AG04450 (cell line): ENCODE data around the gene ADGRV1. TPM values are rescaled to one million over a fixed set of nuclear protein-coding genes. Genes with fewer than 3 reads are reported as not detected.

Experiments
- CTCF ChIA-PET: fragments of 300-600, 350-600 bp; formaldehyde crosslinking; extraction: SDS; loops from one replicate; lab custom pipeline; 2022; ENCODE audit warnings: antibody characterized with exemption, inconsistent platforms; lab: Charles Lee
- POLR2A ChIA-PET: fragments of 350-600 bp; formaldehyde crosslinking; extraction: SDS; loops from one replicate; lab custom pipeline; 2021; ENCODE audit warnings: antibody characterized with exemption, inconsistent platforms; lab: Yijun Ruan, JAX
- DNase-seq: peaks from one replicate; pipeline ENCODE4 v3.0.0-alpha.2; 2011; ENCODE audit warnings: low read depth, low spot score
- H3K27ac ChIP-seq: one replicate; pipeline ENCODE4 v1.5.1; 2012; ENCODE audit warnings: low read depth, low read length, control low read depth
- H3K27me3 ChIP-seq: one replicate; pipeline ENCODE4 v1.6.0; 2012; ENCODE audit warnings: low read length; ENCODE audit not compliant: control insufficient read depth, insufficient read depth
- H3K4me3 ChIP-seq: 2 replicates; pipeline ENCODE4 v1.5.1; 2011; ENCODE audit warnings: mild to moderate bottlenecking, low read depth, low read length, control low read depth
- H3K9me3 ChIP-seq: 2 replicates; pipeline ENCODE4 v1.5.1; 2012; ENCODE audit warnings: low read length; ENCODE audit not compliant: control insufficient read depth, insufficient read depth
- CTCF ChIP-seq: IDR thresholded peaks from 2 replicates; pipeline ENCODE4 v1.5.1; 2011; ENCODE audit warnings: low read depth, low read length, control low read depth, inconsistent platforms
- polyA plus RNA-seq: library from polyadenylated mRNA; depleted of rRNA; stranded (reverse); fragments of >200 nt; gene quantifications from 2 replicates; pipeline ENCODE4 v1.2.3, GENCODE V29; 2011

ADGRV1 gene
- polyA plus RNA-seq, 1 experiment, result 0.06 TPM

DNA sequence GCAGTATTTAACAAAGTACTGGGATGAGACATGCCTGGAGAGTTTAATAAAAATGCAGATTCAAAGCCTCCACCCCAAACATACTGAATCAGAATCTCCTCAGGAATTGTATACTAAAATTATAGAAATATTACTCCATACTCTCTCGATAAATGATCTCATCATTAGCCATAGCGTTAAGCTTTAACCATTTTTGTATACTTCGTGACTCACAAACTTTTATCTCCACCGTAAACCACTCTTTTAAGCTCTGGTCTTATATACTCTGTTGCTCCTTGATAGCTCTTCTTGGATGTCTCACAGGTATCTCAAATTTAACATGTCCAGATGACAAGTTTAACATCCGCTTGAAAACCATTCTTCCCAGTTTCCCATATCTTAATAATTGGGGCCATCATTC is 327.8 kb downstream of the ADGRV1 start:
- Histone ChIP-seq H3K27ac (no peak overlapping the region), H3K4me3 (no peak overlapping the region), H3K9me3 (no peaks in the 10 kb centered on the region), H3K27me3 (peaks cover 2% of the 10 kb centered on the region)
- POLR2A ChIA-PET, result no interaction called here
- no peak for TF ChIP-seq CTCF
- no peak for DNase-seq
- CTCF ChIA-PET, result no interaction called here

DNA sequence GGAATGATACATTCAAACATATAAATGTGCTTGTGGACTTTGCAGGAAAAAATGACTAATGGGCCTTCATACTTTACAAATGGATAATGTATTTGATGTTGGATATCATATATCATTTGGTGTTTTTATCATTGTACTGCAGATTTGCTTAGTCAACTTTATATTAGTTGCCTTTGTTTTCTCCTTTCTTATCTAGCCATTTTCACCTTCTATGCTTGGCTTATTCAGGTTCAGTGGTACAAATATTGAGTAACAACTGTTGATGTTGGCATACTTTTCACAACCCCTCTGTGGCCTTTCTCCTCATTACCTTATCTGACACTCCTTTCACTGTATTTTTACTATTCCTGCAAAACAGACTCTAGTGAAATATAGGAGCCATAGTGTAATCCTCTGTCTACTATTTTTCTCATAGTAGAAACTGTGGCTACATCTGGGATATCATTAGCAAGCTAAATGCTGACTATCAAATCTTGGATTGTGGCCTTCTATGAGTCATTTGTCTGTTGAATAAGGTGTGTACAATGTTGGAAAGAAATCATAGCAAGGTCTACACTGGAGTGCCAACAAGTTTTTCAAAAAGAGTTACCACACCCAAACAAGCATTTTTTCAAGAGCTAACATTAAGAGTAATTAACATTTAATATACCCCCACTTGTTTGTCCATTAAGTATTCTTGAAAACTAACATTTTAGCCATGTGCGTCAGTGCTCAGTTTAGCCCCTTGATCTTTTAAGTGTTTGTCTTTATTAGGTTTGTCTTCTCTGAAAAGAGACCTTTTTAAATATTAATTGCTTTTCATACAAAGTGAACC is 330.1 kb downstream of the ADGRV1 start:
- DNase-seq, result no peak
- Histone ChIP-seq H3K27ac (no peak overlapping the region), H3K4me3 (no peak overlapping the region), H3K27me3 (peaks cover 2% of the 10 kb centered on the region), H3K9me3 (no peaks in the 10 kb centered on the region)
- POLR2A ChIA-PET, result no interaction called here
- CTCF ChIA-PET, result interaction anchor here (1.1 kb wide), 1 partner anchor 531 kb away, joined by 3 read pairs; no protein-coding TSS in a partner anchor
- no peak for TF ChIP-seq CTCF

DNA sequence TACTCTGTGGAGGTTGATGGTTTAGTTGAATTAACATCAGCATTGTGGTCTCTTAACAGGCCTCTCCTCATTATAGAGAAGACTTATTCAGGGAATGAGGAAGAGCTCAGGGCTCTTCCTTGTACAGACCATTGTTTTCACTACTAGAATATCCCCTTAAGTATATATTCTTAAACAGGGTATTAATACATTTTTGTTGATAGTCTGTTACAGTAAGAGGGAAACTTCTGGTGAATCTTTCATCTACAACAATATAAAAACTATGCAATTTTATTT is 330.7 kb downstream of the ADGRV1 start:
- no peak overlapping the region for H3K4me3 ChIP-seq
- POLR2A ChIA-PET, result no interaction called here
- no peak for DNase-seq
- TF ChIP-seq CTCF, result no peak
- H3K27ac ChIP-seq, result no peak overlapping the region
- peaks cover 2% of the 10 kb centered on the region for H3K27me3 ChIP-seq
- CTCF ChIA-PET, result interaction anchor here (1.1 kb wide), 1 partner anchor 530 kb away, joined by 3 read pairs; no protein-coding TSS in a partner anchor
- H3K9me3 ChIP-seq, result no peaks in the 10 kb centered on the region

DNA sequence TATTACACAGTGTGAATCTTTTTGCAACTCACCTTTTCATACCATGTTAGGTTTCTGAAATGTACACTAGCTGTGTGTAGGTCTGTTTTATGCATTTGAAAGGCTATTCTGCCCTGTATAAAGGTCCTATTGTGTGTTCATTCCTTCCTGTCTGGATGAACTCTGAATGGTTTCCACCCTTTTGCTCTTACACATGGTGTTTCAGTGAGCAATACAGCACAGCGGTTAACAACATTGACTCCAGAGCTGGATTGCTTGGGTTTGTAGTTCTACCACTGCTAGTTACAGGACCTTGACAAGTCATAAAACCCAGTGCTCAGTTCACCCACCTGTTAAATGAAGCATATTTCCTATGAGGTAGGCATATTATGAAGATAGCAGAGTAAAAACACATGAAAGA is 331.6 kb downstream of the ADGRV1 start:
- CTCF ChIA-PET, result interaction anchor here (1.1 kb wide), 1 partner anchor 529 kb away, joined by 3 read pairs; no protein-coding TSS in a partner anchor
- Histone ChIP-seq H3K27me3 (peaks cover 2% of the 10 kb centered on the region), H3K4me3 (no peak overlapping the region), H3K27ac (no peak overlapping the region), H3K9me3 (no peaks in the 10 kb centered on the region)
- POLR2A ChIA-PET, result no interaction called here
- no peak for TF ChIP-seq CTCF
- DNase-seq, result no peak

- CTCF ChIA-PET, result interaction anchor here (1.6 kb wide), 1 partner anchor 36 kb away, joined by 5 read pairs; no protein-coding TSS in a partner anchor
Observed at GRCh38 chr5:90894866-90895420, 336.3 kb downstream of the ADGRV1 start.

More at GRCh38 chr5:90894866-90895420, 336.3 kb downstream of the ADGRV1 start:
- no peak for DNase-seq
- Histone ChIP-seq H3K27me3 (peaks cover 2% of the 10 kb centered on the region), H3K27ac (no peak overlapping the region), H3K9me3 (no peaks in the 10 kb centered on the region), H3K4me3 (no peak overlapping the region)
- POLR2A ChIA-PET, result no interaction called here
- no peak for TF ChIP-seq CTCF
